Muscle of leg (tissue), 11 donors: Measurements from ENCODE around the gene FAM124B. TPM values are rescaled to one million over a fixed set of nuclear protein-coding genes. Genes with fewer than 3 reads are reported as not detected.

Experiments
- DNase-seq: peaks from one replicate; pipeline ENCODE4 v3.0.0; 2013
- H3K27ac ChIP-seq: one replicate; pipeline ENCODE4 v1.5.1; 2013; ENCODE audit warnings: mild to moderate bottlenecking, low read length, control low read depth
- H3K27me3 ChIP-seq: one replicate; pipeline ENCODE4 v1.6.1; 2013; ENCODE audit warnings: low read length; ENCODE audit not compliant: control insufficient read depth, insufficient read depth
- H3K36me3 ChIP-seq: one replicate; pipeline ENCODE4 v1.6.1; 2013; ENCODE audit warnings: low read length; ENCODE audit not compliant: control insufficient read depth, insufficient read depth
- H3K4me1 ChIP-seq: one replicate; pipeline ENCODE4 v1.6.1; 2013; ENCODE audit warnings: low read length; ENCODE audit not compliant: control insufficient read depth, insufficient read depth
- H3K4me3 ChIP-seq: one replicate; pipeline ENCODE4 v1.5.1; 2013; ENCODE audit warnings: low read length, control low read depth
- H3K9me3 ChIP-seq: replicated peaks from 2 replicates; pipeline ENCODE4 v1.6.1; 2013; ENCODE audit warnings: low read depth, low read length; ENCODE audit not compliant: control insufficient read depth
- WGBS: methylation state at CpG from one replicate; pipeline ENCODE4 v1.1.5; 2013; ENCODE audit warnings: missing lambda C conversion rate; ENCODE audit not compliant: insufficient coverage; 5-methylcytosine and 5-hydroxymethylcytosine counted together
- polyA plus RNA-seq, 8 donors: library from polyadenylated mRNA; unstranded; fragments of 120-200 nt; gene quantifications; one replicate each; pipeline versions ENCODE4 v1.2.1 to v1.2.3, GENCODE V29; 2013; ENCODE audit warnings: inconsistent platforms in 1 of 8, low replicate concordance in 1 of 8; ENCODE audit not compliant: insufficient read length in 8 of 8, insufficient read depth in 1 of 8
- total RNA-seq: library from RNA; stranded (reverse); fragments of 120-200 nt; gene quantifications from one replicate; pipeline ENCODE4 v1.2.4, GENCODE V29; 2013

The FAM124B gene
- total and polyA plus RNA-seq, 9 donors, result 6.8 to 10.0 (median 7.4) TPM

DNA sequence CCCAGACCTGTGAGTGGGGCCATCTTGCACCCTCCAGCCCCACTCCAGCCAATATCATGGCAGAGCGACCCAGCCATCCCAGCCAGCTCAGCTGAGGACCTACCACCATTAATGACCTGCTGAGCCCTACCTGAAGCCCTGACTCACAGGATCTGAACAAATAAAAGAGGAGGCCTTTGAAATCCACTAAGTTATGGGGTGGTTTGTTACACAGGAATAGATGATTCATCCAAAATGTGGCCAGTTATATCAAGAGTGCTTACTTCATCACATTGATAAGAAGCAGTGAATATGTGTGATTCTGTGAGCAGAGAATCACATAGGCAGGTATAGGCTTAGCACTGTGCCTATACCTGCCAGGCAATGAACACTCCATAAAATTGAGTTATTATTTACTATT lies 34.7 kb upstream of the FAM124B start:
- H3K27me3 ChIP-seq, result no peaks in the 10 kb centered on the region
- WGBS, result no CpG with 5 or more reads among the region's 1 CpG
- DNase-seq, result no peak
- H3K4me3 ChIP-seq, result no peak overlapping the region
- no peak overlapping the region for H3K27ac ChIP-seq
- no peaks in the 10 kb centered on the region for H3K4me1 ChIP-seq
- no peaks in the 10 kb centered on the region for H3K36me3 ChIP-seq
- no peaks in the 10 kb centered on the region for H3K9me3 ChIP-seq

- Histone ChIP-seq H3K27me3 (no peaks in the 10 kb centered on the region), H3K9me3 (no peaks in the 10 kb centered on the region), H3K27ac (no peak overlapping the region), H3K4me1 (no peaks in the 10 kb centered on the region), H3K4me3 (no peak overlapping the region), H3K36me3 (no peaks in the 10 kb centered on the region)
- 73% methylated on average over 3 of the region's 4 CpGs for WGBS
- no peak for DNase-seq
Measured at GRCh38 chr2:224434618-224435017, 32.7 kb upstream of the FAM124B start.

- Histone ChIP-seq H3K4me1 (peaks cover 5% of the 10 kb centered on the region), H3K27me3 (no peaks in the 10 kb centered on the region), H3K4me3 (no peak overlapping the region), H3K9me3 (no peaks in the 10 kb centered on the region), H3K36me3 (no peaks in the 10 kb centered on the region), H3K27ac (no peak overlapping the region)
- 39% methylated on average over 8 of the region's 10 CpGs for WGBS
- DNase-seq, result no peak
Measured at GRCh38 chr2:224433442-224433841, 31.5 kb upstream of the FAM124B start.

- no peak overlapping the region for H3K4me3 ChIP-seq
- DNase-seq, result no peak
- no peaks in the 10 kb centered on the region for H3K9me3 ChIP-seq
- no peaks in the 10 kb centered on the region for H3K36me3 ChIP-seq
- no peak overlapping the region for H3K27ac ChIP-seq
- peaks cover 5% of the 10 kb centered on the region for H3K4me1 ChIP-seq
- 80% methylated on average over 5 of the region's 6 CpGs for WGBS
- H3K27me3 ChIP-seq, result no peaks in the 10 kb centered on the region
Measured at GRCh38 chr2:224432003-224432579, 30.2 kb upstream of the FAM124B start.

- no peak overlapping the region for H3K4me3 ChIP-seq
- 71% methylated on average over 1 of the region's 2 CpGs for WGBS
Measured at GRCh38 chr2:224429441-224429810, 27.5 kb upstream of the FAM124B start.

GRCh38 chr2:224428787-224429440 lies 27.0 kb upstream of the FAM124B start:
- Histone ChIP-seq H3K4me1 (peaks cover 5% of the 10 kb centered on the region), H3K4me3 (no peak overlapping the region), H3K27me3 (no peaks in the 10 kb centered on the region), H3K9me3 (no peaks in the 10 kb centered on the region), H3K36me3 (no peaks in the 10 kb centered on the region), H3K27ac (no peak overlapping the region)
- DNase-seq, result no peak
- 76% methylated on average over 3 of the region's 3 CpGs for WGBS

More at GRCh38 chr2:224429441-224429810, 27.5 kb upstream of the FAM124B start:
- Histone ChIP-seq H3K9me3 (no peaks in the 10 kb centered on the region), H3K27me3 (no peaks in the 10 kb centered on the region), H3K36me3 (no peaks in the 10 kb centered on the region), H3K4me1 (peaks cover 5% of the 10 kb centered on the region), H3K27ac (no peak overlapping the region)
- DNase-seq, result no peak

- DNase-seq, result no peak
- 65% methylated on average over 2 of the region's 4 CpGs for WGBS
- Histone ChIP-seq H3K36me3 (no peaks in the 10 kb centered on the region), H3K27ac (no peak overlapping the region), H3K4me1 (peaks cover 5% of the 10 kb centered on the region), H3K4me3 (no peak overlapping the region), H3K9me3 (no peaks in the 10 kb centered on the region), H3K27me3 (no peaks in the 10 kb centered on the region)
Measured at GRCh38 chr2:224427471-224427870, 25.6 kb upstream of the FAM124B start.

GRCh38 chr2:224426656-224427055 lies 24.7 kb upstream of the FAM124B start:
- DNase-seq, result no peak
- no peak overlapping the region for H3K27ac ChIP-seq
- peaks cover 5% of the 10 kb centered on the region for H3K4me1 ChIP-seq
- no peak overlapping the region for H3K4me3 ChIP-seq
- 40% methylated on average over 1 of the region's 3 CpGs for WGBS
- no peaks in the 10 kb centered on the region for H3K36me3 ChIP-seq
- no peaks in the 10 kb centered on the region for H3K27me3 ChIP-seq
- no peaks in the 10 kb centered on the region for H3K9me3 ChIP-seq

DNA sequence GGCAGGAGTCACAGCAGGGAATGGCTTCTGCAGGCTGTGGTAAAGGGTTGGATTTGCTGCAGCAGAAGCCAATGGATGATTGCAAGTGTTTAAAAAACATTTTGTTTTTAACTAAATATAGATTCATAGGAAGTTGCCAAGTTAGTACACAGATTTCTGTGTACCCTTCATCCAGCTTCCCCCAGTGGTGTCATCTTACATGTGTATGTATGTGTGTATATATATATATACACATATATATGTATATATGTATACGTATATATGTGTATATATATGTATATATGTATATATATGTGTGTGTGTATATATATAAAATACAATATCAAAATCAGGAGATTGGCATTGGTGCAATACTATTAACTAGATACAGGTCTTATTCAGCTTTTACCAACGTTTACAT lies 19.2 kb upstream of the FAM124B start:
- Histone ChIP-seq H3K27ac (no peak overlapping the region), H3K4me1 (no peaks in the 10 kb centered on the region), H3K27me3 (no peaks in the 10 kb centered on the region), H3K9me3 (peaks cover 2% of the 10 kb centered on the region), H3K4me3 (no peak overlapping the region), H3K36me3 (no peaks in the 10 kb centered on the region)
- no peak for DNase-seq
- no CpG with 5 or more reads among the region's 2 CpGs for WGBS

- DNase-seq, result no peak
Measured at GRCh38 chr2:224417947-224418346, 16.0 kb upstream of the FAM124B start.

More at GRCh38 chr2:224417947-224418346, 16.0 kb upstream of the FAM124B start:
- Histone ChIP-seq H3K4me3 (no peak overlapping the region), H3K36me3 (no peaks in the 10 kb centered on the region), H3K27ac (no peak overlapping the region), H3K9me3 (peaks cover 2% of the 10 kb centered on the region), H3K4me1 (peaks cover 2% of the 10 kb centered on the region), H3K27me3 (no peaks in the 10 kb centered on the region)
- WGBS, result 92% methylated on average over 2 of the region's 4 CpGs
